GM21360 (cell line): ENCODE measurements around the gene TMEM45A.

Experiments used
- ATAC-seq: cut with Tn5 transposase; IDR thresholded peaks from one replicate; pipeline ENCODE4 v1.9.1; 2021; ENCODE audit warnings: mild to moderate bottlenecking, moderate library complexity; ENCODE audit not compliant: unreplicated experiment

The TMEM45A gene

GRCh38 chr3:100609305-100609704 lies 116.9 kb downstream of the TMEM45A start, which contains the start of gene ADGRG7:
Gene ADGRG7, plus strand, starts transcription at chr3:100609601. Its CDS starts 256 bp downstream, at chr3:100609857.
- ATAC-seq: no peak

DNA sequence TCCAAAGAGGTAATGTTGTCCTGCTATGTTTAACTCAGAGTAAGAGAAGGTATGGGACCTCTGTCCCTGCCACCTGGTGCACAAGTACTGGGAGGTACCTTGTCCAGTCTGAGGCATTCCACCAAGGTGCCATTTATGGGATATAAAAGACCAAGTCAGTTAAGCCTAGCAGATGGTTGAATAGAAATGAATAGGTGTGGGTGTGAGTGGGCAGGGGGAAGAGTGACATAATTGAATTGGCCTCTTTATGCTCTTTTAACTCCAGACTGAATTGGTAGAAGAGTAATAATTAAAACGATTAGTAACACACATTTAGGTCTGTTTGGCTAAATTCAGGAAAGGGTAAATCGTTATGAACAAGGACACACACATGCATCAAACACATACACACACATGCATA lies 117.5 kb downstream of the TMEM45A start:
- no peak for ATAC-seq

- no peak for ATAC-seq
Observed at GRCh38 chr3:100611221-100611620, 118.8 kb downstream of the TMEM45A start.

GRCh38 chr3:100613721-100614390 lies 121.4 kb downstream of the TMEM45A start:
- no peak for ATAC-seq

DNA sequence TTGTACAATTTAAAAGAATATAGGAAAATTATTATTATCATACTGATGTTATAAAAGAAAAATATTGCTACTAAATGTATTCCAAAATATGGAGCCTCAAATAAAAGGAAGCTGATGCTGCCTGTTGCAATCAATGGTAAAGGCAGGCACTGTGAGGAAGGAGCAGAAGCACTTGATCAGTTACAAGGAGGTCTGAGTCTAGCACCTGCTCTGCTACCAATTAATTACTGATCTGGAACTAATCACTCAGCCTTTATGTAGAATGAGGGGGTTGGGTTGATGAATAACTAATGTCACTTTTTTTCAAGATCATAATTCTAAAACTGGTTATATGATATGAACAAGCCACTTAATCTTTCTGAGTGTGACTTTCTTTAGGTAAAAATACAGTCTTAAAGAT lies 122.5 kb downstream of the TMEM45A start:
- ATAC-seq: no peak

GRCh38 chr3:100615684-100616083 lies 123.3 kb downstream of the TMEM45A start:
- no peak for ATAC-seq

DNA sequence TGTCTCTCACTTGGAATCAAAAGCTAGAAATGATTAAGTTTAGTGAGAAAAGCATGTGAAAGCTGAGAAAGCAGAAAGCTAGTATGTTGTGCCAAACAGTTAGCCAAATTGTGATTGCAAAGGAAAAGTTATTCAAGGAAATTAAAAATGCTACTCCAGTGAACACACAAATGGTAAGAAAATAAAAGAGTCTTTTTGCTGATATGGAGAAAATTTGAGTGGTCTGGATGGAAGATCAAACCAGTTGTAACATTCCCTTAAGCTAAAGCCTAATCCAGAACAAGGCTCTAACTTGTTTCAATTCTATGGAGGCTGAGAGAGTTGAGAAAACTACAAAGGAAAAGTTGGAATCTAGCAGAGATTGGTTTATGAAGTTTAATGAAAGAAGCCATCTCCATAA lies 128.8 kb downstream of the TMEM45A start:
- no peak for ATAC-seq
